H1 (cell line): ENCODE results near the gene RUFY4. TPM values are rescaled to one million over a fixed set of nuclear protein-coding genes. Genes with fewer than 3 reads are reported as not detected.

Experiments
- CTCF ChIA-PET: fragments of 300-600 bp; sonication (Branson Sonifier 250); formaldehyde crosslinking; loops from one replicate; lab custom pipeline; 2021; ENCODE audit not compliant: partially characterized antibody; lab: Charles Lee
- POLR2A ChIA-PET: fragments of 300-600 bp; sonication (Branson Sonifier 250); formaldehyde crosslinking; loops from one replicate; lab custom pipeline; 2021; ENCODE audit warnings: inconsistent platforms; ENCODE audit not compliant: partially characterized antibody; lab: Charles Lee
- DNase-seq, 2 experiments: peaks; one replicate each; pipeline versions ENCODE4 v3.0.0 to v3.0.0-alpha.2; 2010 to 2022; ENCODE audit warnings: low spot score in 2 of 2, low read depth in 1 of 2, mixed read lengths in 1 of 2
- FAIRE-seq: peaks from 2 replicates; lab custom pipeline; 2011; peaks lifted over from hg19 to GRCh38; lab: Jason Lieb, UNC
- H2AFZ ChIP-seq: 2 replicates; pipeline ENCODE4 v1.8.1; 2012; ENCODE audit warnings: low read length, inconsistent platforms
- H2AK5ac ChIP-seq: 2 replicates; pipeline ENCODE4 v1.6.1; 2013; ENCODE audit warnings: low read depth, low read length
- H2BK120ac ChIP-seq: replicated peaks from 2 replicates; pipeline ENCODE3; 2013; ENCODE audit warnings: low read depth, low read length, inconsistent platforms
- H2BK12ac ChIP-seq: 2 replicates; pipeline ENCODE4 v1.6.1; 2013; ENCODE audit warnings: low read depth, low read length
- H2BK15ac ChIP-seq: 2 replicates; pipeline ENCODE4 v1.6.1; 2013; ENCODE audit warnings: low read length
- H2BK20ac ChIP-seq: 2 replicates; pipeline ENCODE4 v1.6.1; 2013; ENCODE audit warnings: low read length
- H2BK5ac ChIP-seq: 2 replicates; pipeline ENCODE4 v1.6.1; 2013; ENCODE audit warnings: low read depth, low read length
- H3K14ac ChIP-seq: 2 replicates; pipeline ENCODE4 v1.6.1; 2013; ENCODE audit warnings: inconsistent platforms; ENCODE audit not compliant: insufficient read length
- H3K18ac ChIP-seq: 2 replicates; pipeline ENCODE4 v1.6.1; 2013; ENCODE audit warnings: low read length; ENCODE audit errors: extremely low read depth
- H3K23ac ChIP-seq: 2 replicates; pipeline ENCODE4 v1.6.1; 2013; ENCODE audit warnings: inconsistent platforms; ENCODE audit not compliant: insufficient read length
- H3K23me2 ChIP-seq: 2 replicates; pipeline ENCODE4 v1.6.1; 2013; ENCODE audit warnings: low read depth, low read length
- H3K27ac ChIP-seq: 2 replicates; pipeline ENCODE4 v1.6.1; 2011; ENCODE audit warnings: low read depth, low read length, inconsistent platforms
- H3K27me3 ChIP-seq, 4 experiments: replicated peaks in 1 of 4; 1 replicate in 1 of 4; 2 replicates in 3 of 4; pipeline versions ENCODE4 v1.6.1 to v1.8.1; 2011 to 2013; ENCODE audit warnings: low read length in 3 of 4, mild to moderate bottlenecking in 3 of 4, inconsistent platforms in 2 of 4, mixed read lengths in 2 of 4, moderate library complexity in 1 of 4; ENCODE audit not compliant: control insufficient read depth in 3 of 4, insufficient read depth in 3 of 4; ENCODE audit errors: extremely low read depth in 1 of 4
- H3K36me3 ChIP-seq, 4 experiments: 2 replicates each; pipeline versions ENCODE4 v1.6.1 to v1.8.1; 2011 to 2013; ENCODE audit warnings: mild to moderate bottlenecking in 4 of 4, low read length in 3 of 4, moderate library complexity in 2 of 4, control low read depth in 1 of 4, inconsistent platforms in 1 of 4; ENCODE audit not compliant: insufficient read depth in 4 of 4, control insufficient read depth in 2 of 4
- H3K4ac ChIP-seq: replicated peaks from 2 replicates; pipeline ENCODE3; 2013; ENCODE audit warnings: low read length, low read depth, mixed read lengths, inconsistent platforms; ENCODE audit not compliant: insufficient read length
- H3K4me1 ChIP-seq, 4 experiments: replicated peaks in 1 of 4; 1 replicate in 1 of 4; 2 replicates in 3 of 4; pipeline versions ENCODE4 v1.6.1 to v1.8.1; 2011 to 2013; ENCODE audit warnings: low read length in 3 of 4, inconsistent platforms in 2 of 4, mixed read lengths in 1 of 4; ENCODE audit not compliant: insufficient read depth in 4 of 4, control insufficient read depth in 3 of 4
- H3K4me2 ChIP-seq, 2 experiments: 2 replicates each; pipeline versions ENCODE4 v1.6.1 to v1.8.1; 2011 to 2013; ENCODE audit warnings: low read depth in 2 of 2, low read length in 2 of 2, control low read depth in 1 of 2, inconsistent platforms in 1 of 2, mild to moderate bottlenecking in 1 of 2; ENCODE audit not compliant: insufficient read depth in 1 of 2
- H3K4me3 ChIP-seq, 4 experiments: fragments of 200-600, 300-600 bp in 1 of 4; sonication (generic), shearing (Covaris generic), sonication (Bioruptor Twin) in 1 of 4; 2 replicates each; pipeline versions ENCODE4 v1.5.1 to v1.8.1; 2011 to 2016; ENCODE audit warnings: low read length in 4 of 4, low read depth in 3 of 4, control low read depth in 2 of 4, inconsistent platforms in 2 of 4, mild to moderate bottlenecking in 2 of 4, mixed read lengths in 1 of 4, moderate library complexity in 1 of 4; ENCODE audit not compliant: insufficient read depth in 2 of 4; ENCODE audit errors: extremely low read depth in 1 of 4
- H3K56ac ChIP-seq: replicated peaks from 2 replicates; pipeline ENCODE3; 2013; ENCODE audit warnings: low read depth, mild to moderate bottlenecking, mixed read lengths, low read length, inconsistent platforms; ENCODE audit not compliant: insufficient read length
- H3K79me1 ChIP-seq: 2 replicates; pipeline ENCODE4 v1.6.1; 2013; ENCODE audit warnings: low read depth, low read length, control low read depth
- H3K79me2 ChIP-seq, 2 experiments: 2 replicates each; pipeline versions ENCODE4 v1.6.1 to v1.8.1; 2012 to 2013; ENCODE audit warnings: low read length in 2 of 2, mild to moderate bottlenecking in 2 of 2, inconsistent platforms in 1 of 2; ENCODE audit not compliant: insufficient read depth in 2 of 2, control insufficient read depth in 1 of 2
- H3K9ac ChIP-seq, 4 experiments: replicated peaks in 1 of 4; 1 replicate in 1 of 4; 2 replicates in 3 of 4; pipeline versions ENCODE4 v1.6.1 to v1.8.1; 2011 to 2013; ENCODE audit warnings: low read depth in 3 of 4, low read length in 3 of 4, control low read depth in 2 of 4, mild to moderate bottlenecking in 2 of 4, moderate library complexity in 2 of 4, inconsistent platforms in 1 of 4; ENCODE audit errors: extremely low read depth in 1 of 4
- H3K9me3 ChIP-seq, 2 experiments: 2 replicates each; pipeline versions ENCODE4 v1.6.1 to v1.8.1; 2012 to 2013; ENCODE audit warnings: mild to moderate bottlenecking in 2 of 2, moderate library complexity in 2 of 2, control low read depth in 1 of 2, inconsistent platforms in 1 of 2, low read depth in 1 of 2, low read length in 1 of 2, mixed read lengths in 1 of 2; ENCODE audit not compliant: insufficient read depth in 2 of 2
- H4K20me1 ChIP-seq, 2 experiments: replicated peaks in 1 of 2; 2 replicates each; pipeline versions ENCODE3 to v1.8.1; 2011 to 2013; ENCODE audit warnings: inconsistent platforms in 2 of 2, low read length in 2 of 2, mild to moderate bottlenecking in 1 of 2; ENCODE audit not compliant: insufficient read depth in 2 of 2, control insufficient read depth in 1 of 2
- H4K5ac ChIP-seq: 2 replicates; pipeline ENCODE4 v1.6.1; 2013; ENCODE audit warnings: low read length, low read depth, mixed read lengths, inconsistent platforms; ENCODE audit not compliant: insufficient read length
- H4K8ac ChIP-seq: 2 replicates; pipeline ENCODE4 v1.8.0; 2013; ENCODE audit warnings: mild to moderate bottlenecking, moderate library complexity, low read length, inconsistent platforms; ENCODE audit not compliant: insufficient read depth; ENCODE audit errors: extremely low read depth
- H4K91ac ChIP-seq: replicated peaks from 2 replicates; pipeline ENCODE3; 2013; ENCODE audit warnings: low read length, mixed read lengths, inconsistent platforms; ENCODE audit not compliant: insufficient read length
- ATF2 ChIP-seq: IDR thresholded peaks from 2 replicates; pipeline ENCODE4 v1.6.1; 2012; ENCODE audit warnings: low read length, inconsistent platforms
- CEBPB ChIP-seq: IDR thresholded peaks from 2 replicates; pipeline ENCODE4 v1.6.1; 2012; ENCODE audit warnings: low read depth, low read length
- EGR1 ChIP-seq: IDR thresholded peaks from 2 replicates; pipeline ENCODE4 v1.6.1; 2011; ENCODE audit warnings: low read depth, low read length, borderline replicate concordance
- GABPA ChIP-seq: IDR thresholded peaks from 2 replicates; pipeline ENCODE4 v1.6.1; 2011; ENCODE audit warnings: mild to moderate bottlenecking, low read length, moderate library complexity, borderline replicate concordance; ENCODE audit not compliant: insufficient read depth
- PHF8 ChIP-seq: fragments of 200-600 bp; sonication (generic); conservative IDR thresholded peaks from 2 replicates; pipeline ENCODE4 v1.7.1; 2012; ENCODE audit warnings: low read depth, mild to moderate bottlenecking, inconsistent platforms, low read length, moderate library complexity
- YY1 ChIP-seq: IDR thresholded peaks from 2 replicates; pipeline ENCODE4 v1.6.1; 2011; ENCODE audit warnings: low read depth, mild to moderate bottlenecking, low read length
- WGBS, 2 experiments: shearing (Covaris generic) in 1 of 2; methylation state at CpG; one replicate each; pipeline versions ENCODE4 v1.1.6 to v1.1.7; 2013 to 2015; ENCODE audit warnings: low lambda C conversion rate in 2 of 2, mixed read lengths in 2 of 2, inconsistent platforms in 1 of 2, low coverage in 1 of 2, missing lambda C conversion rate in 1 of 2; ENCODE audit not compliant: insufficient replicate concordance in 2 of 2, insufficient coverage in 1 of 2, insufficient read length in 1 of 2; ENCODE audit errors: extremely low coverage in 1 of 2, missing lambda C conversion rate in 1 of 2; 5-methylcytosine and 5-hydroxymethylcytosine counted together
- polyA plus RNA-seq, 7 experiments: library from polyadenylated mRNA; depleted of rRNA in 3 of 7; stranded (reverse) in 5 of 7; unstranded in 2 of 7; fragments of >200 nt in 5 of 7; fragments of 200-250 nt in 2 of 7; gene quantifications; 1 replicate in 5 of 7; 2 replicates in 1 of 7; 4 replicates in 1 of 7; pipeline versions ENCODE4 v1.2.1 to v1.2.3, GENCODE V29; 2011 to 2013; ENCODE audit warnings: missing spikeins in 2 of 7, mixed read lengths in 2 of 7
- total RNA-seq: library from RNA; stranded (reverse); fragmentation: NEBNext Ultra II Directional; extraction: Animal tissue kit (Norgen Biotek cat#: 25700); gene quantifications from 2 replicates; pipeline ENCODE4 v1.2.1, GENCODE V29; 2021

Gene RUFY4
- total and polyA plus RNA-seq, 2 of the 8 experiments (the other 6 are each of a cell fraction or from before 2014, with no cell fraction given): 0.32 to 0.38 TPM

GRCh38 chr2:218063896-218064295, 5.2 kb upstream of the RUFY4 start:
- 71% methylated on average over 6 of the region's 6 CpGs; no CpG with 5 or more reads in 1 of the 2 experiments for WGBS, 2 experiments
- no peak overlapping the region for H3K56ac ChIP-seq
- H3K9ac ChIP-seq: no peak overlapping the region
- no peak overlapping the region for H2BK20ac ChIP-seq
- H2BK12ac ChIP-seq: no peak overlapping the region
- H3K14ac ChIP-seq: no peak overlapping the region
- DNase-seq: no peak
- CTCF ChIA-PET: interaction anchor here (0.6 to 1.5 kb wide), 3 partner anchors 11 to 278 kb away, joined by 3 to 4 read pairs (median 4); no protein-coding TSS in a partner anchor
- H2BK15ac ChIP-seq: no peak overlapping the region
- H4K91ac ChIP-seq: no peak overlapping the region
- peaks cover 0 to 5% (median 3%) of the 10 kb centered on the region in 4 experiments; a peak in 3 of 7 replicates for H3K27me3 ChIP-seq
- FAIRE-seq: no peak
- H4K5ac ChIP-seq: no peak overlapping the region
- no peak overlapping the region for H3K4me3 ChIP-seq
- H4K20me1 ChIP-seq: no peaks in the 10 kb centered on the region
- H3K4me2 ChIP-seq: no peak overlapping the region
- H3K4ac ChIP-seq: no peak overlapping the region
- H2BK120ac ChIP-seq: no peak overlapping the region
- no peak overlapping the region for H2BK5ac ChIP-seq
- H3K79me2 ChIP-seq: no peaks in the 10 kb centered on the region
- no peak overlapping the region for H2AFZ ChIP-seq
- H3K18ac ChIP-seq: no peak overlapping the region
- H3K79me1 ChIP-seq: no peaks in the 10 kb centered on the region
- peaks cover 0 to 12% (median 7%) of the 10 kb centered on the region in 4 experiments; a peak in 6 of 7 replicates for H3K4me1 ChIP-seq
- no peak overlapping the region for H3K23ac ChIP-seq
- POLR2A ChIA-PET: no interaction called here
- no peak overlapping the region for H2AK5ac ChIP-seq
- H3K9me3 ChIP-seq: no peaks in the 10 kb centered on the region
- H3K23me2 ChIP-seq: no peaks in the 10 kb centered on the region
- H3K36me3 ChIP-seq: no peaks in the 10 kb centered on the region
- no peak overlapping the region for H4K8ac ChIP-seq
- H3K27ac ChIP-seq: no peak overlapping the region
- TF ChIP-seq YY1 (no peak), EGR1 (no peak), PHF8 (no peak), ATF2 (no peak), GABPA (no peak), CEBPB (no peak)
